ENCODE measurements around the gene COMMD8.

DNA sequence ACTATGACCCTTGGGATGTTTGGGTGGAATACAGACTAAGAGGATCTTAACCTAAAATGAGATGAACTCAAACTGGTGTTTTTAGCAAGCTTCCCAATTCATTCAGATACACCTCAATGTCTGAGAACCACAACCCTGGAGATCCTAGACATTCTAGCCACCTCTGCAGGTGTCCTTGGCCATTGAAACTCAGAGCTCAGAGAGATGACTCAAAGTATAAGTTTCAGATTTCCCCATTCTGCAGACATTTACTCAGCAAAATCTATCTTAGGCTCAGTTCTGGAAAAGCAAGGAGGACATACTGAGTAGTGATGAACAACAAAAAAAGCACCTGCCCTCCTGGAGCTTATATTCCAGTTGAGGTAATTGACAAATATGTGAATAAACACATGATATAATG, 47.8 kb downstream of the COMMD8 start:
- TF ChIP-seq POLR2AphosphoS5 (IDR thresholded peaks at IDR 0.05; ENCODE audit: borderline replicate concordance, low read depth, low read length) (no peak), EZH2 (IDR thresholded peaks at IDR 0.05) (no peak), FOXP2 (optimal IDR thresholded peaks at IDR 0.05; ENCODE audit: control extremely low read depth, extremely low read length, insufficient read depth) (no peak)

All from SK-N-MC (cell line).